ENCODE data around the gene SRPK3.
"Not testable (repeated sequence)": the region's sequence is repeated elsewhere in the genome, so short reads cannot be mapped to it uniquely, and the experiment has no call there.

SRPK3 gene

DNA sequence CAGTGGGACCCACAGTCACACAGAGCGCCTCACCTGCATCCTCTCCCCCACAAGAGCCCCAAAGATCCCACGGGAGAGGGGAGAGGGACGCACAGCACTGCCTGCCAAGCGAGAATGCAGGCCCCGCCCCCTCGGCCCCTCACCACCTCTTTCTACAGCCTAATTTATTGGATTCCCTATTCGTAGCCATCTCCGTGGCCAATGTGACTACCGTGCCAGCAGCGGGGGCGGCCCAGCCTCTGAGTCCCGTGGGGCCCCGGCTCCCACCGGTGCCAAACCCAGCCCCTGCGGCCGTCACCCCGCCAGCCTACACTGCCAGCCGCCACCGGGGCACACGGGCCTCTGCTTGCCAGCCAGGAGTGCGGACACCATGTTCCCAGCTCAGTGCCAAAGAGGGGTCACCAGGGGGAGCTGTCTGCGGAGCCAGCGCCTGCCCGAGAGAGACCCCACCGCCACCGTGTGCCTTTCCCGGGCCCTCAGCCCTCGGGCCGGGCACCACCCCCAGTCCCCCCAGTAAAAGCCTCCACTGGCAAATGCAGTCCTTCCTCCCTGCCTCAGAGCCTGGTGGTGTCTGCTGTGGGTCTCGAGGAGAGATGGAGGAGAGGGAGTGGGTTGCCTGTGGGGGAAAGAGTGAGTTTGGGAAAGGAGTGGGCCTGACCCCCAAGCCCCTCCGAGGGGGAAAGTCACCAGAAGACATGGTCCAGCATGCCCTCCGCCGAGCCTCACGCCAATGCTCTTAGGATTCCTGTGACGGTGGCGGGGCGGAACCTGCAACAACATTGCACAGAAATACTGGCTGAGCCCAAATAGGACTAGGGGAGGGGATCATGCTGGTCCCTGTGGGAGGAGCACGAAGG is 36.4 kb upstream of the SRPK3 start:
- no peak overlapping the region for H3K27ac ChIP-seq (replicated peaks; ENCODE audit: low read length)
- peak overlapping the region; percentile 30 for H3K9ac ChIP-seq (ENCODE audit: low read depth, low read length, poor library complexity)
- H2BK12ac ChIP-seq (ENCODE audit: low read length) = no peak overlapping the region
- peak overlapping the region; percentile 57 for H3K18ac ChIP-seq (ENCODE audit: low read length)
- no peak overlapping the region for H2BK120ac ChIP-seq (ENCODE audit: low read depth, low read length)
- H4K8ac ChIP-seq (ENCODE audit: low read depth, low read length) = no peak overlapping the region
- H4K91ac ChIP-seq (ENCODE audit: low read depth, low read length, poor library complexity) = no peak overlapping the region
- WGBS, 2 donors (ENCODE audit: extremely low coverage in 2 of 2, insufficient read length in 2 of 2, insufficient replicate concordance in 1 of 2) = no CpG with 5 or more reads among the region's 38 CpGs
- H3K9me3 ChIP-seq (replicated peaks in 1 of 2; ENCODE audit: control insufficient read depth in 2 of 2, insufficient read depth in 1 of 2, low read depth in 1 of 2, low read length in 2 of 2) = no peaks in the 10 kb centered on the region
- H2AK5ac ChIP-seq (ENCODE audit: low read depth, low read length) = no peak overlapping the region
- H3K4me1 ChIP-seq (ENCODE audit: control insufficient read depth in 2 of 2, insufficient read depth in 1 of 2, low read depth in 1 of 2, low read length in 2 of 2) = no peaks in the 10 kb centered on the region
- H3K4me2 ChIP-seq (ENCODE audit: insufficient read depth, low read length, poor library complexity, severe bottlenecking) = peak overlapping the region; percentile 45
- no peak overlapping the region for H3K23ac ChIP-seq (ENCODE audit: low read depth, low read length, poor library complexity)
- H3K14ac ChIP-seq (ENCODE audit: low read length) = no peak overlapping the region
- no peaks in the 10 kb centered on the region for H3K36me3 ChIP-seq (replicated peaks in 1 of 2; ENCODE audit: control insufficient read depth in 2 of 2, insufficient read depth in 2 of 2, low read length in 2 of 2)
- DNase-seq (ENCODE audit: low spot score) = no peak
- H3K4me3 ChIP-seq (ENCODE audit: low read length in 2 of 2) = no peak overlapping the region
- H3K27me3 ChIP-seq (ENCODE audit: control insufficient read depth in 3 of 3, insufficient read depth in 3 of 3, low read depth in 1 of 3, low read length in 3 of 3) = no peaks in the 10 kb centered on the region
- H2BK15ac ChIP-seq (ENCODE audit: low read length) = no peak overlapping the region
- H2BK5ac ChIP-seq (ENCODE audit: low read length) = no peak overlapping the region
- no peak overlapping the region for H2AFZ ChIP-seq (ENCODE audit: low read length)
- no peak overlapping the region for H3K4ac ChIP-seq (ENCODE audit: low read length)
- no peaks in the 10 kb centered on the region for H3K79me1 ChIP-seq (ENCODE audit: low read depth, low read length)

DNA sequence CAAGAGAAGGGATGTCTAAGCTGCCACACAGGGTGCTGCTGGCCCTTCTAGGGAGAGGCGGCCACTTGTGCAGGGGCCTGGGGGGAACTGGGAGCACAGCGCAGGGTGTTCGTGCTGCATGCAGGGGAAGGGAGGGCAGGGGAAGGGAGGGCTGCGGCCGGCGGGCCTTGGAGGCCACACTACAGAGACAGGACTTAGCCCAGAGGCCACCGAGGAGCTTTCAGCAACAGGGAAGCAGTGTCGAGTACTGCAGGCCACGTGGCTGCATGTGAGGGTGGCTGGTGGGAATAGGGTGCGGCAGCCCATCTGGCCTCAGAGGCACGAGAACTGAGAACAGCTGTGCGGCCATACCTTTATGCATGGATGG is 35.8 kb upstream of the SRPK3 start:
- H2BK120ac ChIP-seq (ENCODE audit: low read depth, low read length); H3K9ac ChIP-seq (ENCODE audit: low read depth, low read length, poor library complexity); H3K23ac ChIP-seq (ENCODE audit: low read depth, low read length, poor library complexity); H2BK15ac ChIP-seq (ENCODE audit: low read length); H2AFZ ChIP-seq (ENCODE audit: low read length); H3K27ac ChIP-seq (replicated peaks; ENCODE audit: low read length); H2BK12ac ChIP-seq (ENCODE audit: low read length); H3K79me1 ChIP-seq (ENCODE audit: low read depth, low read length); H3K4ac ChIP-seq (ENCODE audit: low read length); H3K4me2 ChIP-seq (ENCODE audit: insufficient read depth, low read length, poor library complexity, severe bottlenecking); H3K18ac ChIP-seq (ENCODE audit: low read length); H3K27me3 ChIP-seq (ENCODE audit: control insufficient read depth in 3 of 3, insufficient read depth in 3 of 3, low read depth in 1 of 3, low read length in 3 of 3); H2AK5ac ChIP-seq (ENCODE audit: low read depth, low read length); H3K9me3 ChIP-seq (replicated peaks in 1 of 2; ENCODE audit: control insufficient read depth in 2 of 2, insufficient read depth in 1 of 2, low read depth in 1 of 2, low read length in 2 of 2); H3K4me1 ChIP-seq (ENCODE audit: control insufficient read depth in 2 of 2, insufficient read depth in 1 of 2, low read depth in 1 of 2, low read length in 2 of 2); DNase-seq (ENCODE audit: low spot score); H3K14ac ChIP-seq (ENCODE audit: low read length); H2BK5ac ChIP-seq (ENCODE audit: low read length); H4K91ac ChIP-seq (ENCODE audit: low read depth, low read length, poor library complexity); H4K8ac ChIP-seq (ENCODE audit: low read depth, low read length); H3K4me3 ChIP-seq (ENCODE audit: low read length in 2 of 2); H3K36me3 ChIP-seq (replicated peaks in 1 of 2; ENCODE audit: control insufficient read depth in 2 of 2, insufficient read depth in 2 of 2, low read length in 2 of 2): not testable (repeated sequence)
- no CpG with 5 or more reads among the region's 12 CpGs for WGBS, 2 donors (ENCODE audit: extremely low coverage in 2 of 2, insufficient read length in 2 of 2, insufficient replicate concordance in 1 of 2)

GRCh38 chrX:153746359-153746758 is 34.5 kb upstream of the SRPK3 start:
- Histone ChIP-seq H3K79me1 (ENCODE audit: low read depth, low read length) (no peaks in the 10 kb centered on the region), H4K91ac (ENCODE audit: low read depth, low read length, poor library complexity) (no peak overlapping the region), H2BK12ac (ENCODE audit: low read length) (no peak overlapping the region), H2BK5ac (ENCODE audit: low read length) (no peak overlapping the region), H3K4me1 (ENCODE audit: control insufficient read depth in 2 of 2, insufficient read depth in 1 of 2, low read depth in 1 of 2, low read length in 2 of 2) (no peaks in the 10 kb centered on the region), H3K9me3 (replicated peaks in 1 of 2; ENCODE audit: control insufficient read depth in 2 of 2, insufficient read depth in 1 of 2, low read depth in 1 of 2, low read length in 2 of 2) (no peaks in the 10 kb centered on the region), H2AK5ac (ENCODE audit: low read depth, low read length) (no peak overlapping the region), H3K4me3 (ENCODE audit: low read length in 2 of 2) (no peak overlapping the region), H3K18ac (ENCODE audit: low read length) (no peak overlapping the region), H3K23ac (ENCODE audit: low read depth, low read length, poor library complexity) (no peak overlapping the region), H3K14ac (ENCODE audit: low read length) (no peak overlapping the region), H3K4ac (ENCODE audit: low read length) (no peak overlapping the region), H3K9ac (ENCODE audit: low read depth, low read length, poor library complexity) (no peak overlapping the region), H2BK15ac (ENCODE audit: low read length) (no peak overlapping the region), H2AFZ (ENCODE audit: low read length) (no peak overlapping the region), H4K8ac (ENCODE audit: low read depth, low read length) (no peak overlapping the region), H3K27ac (replicated peaks; ENCODE audit: low read length) (no peak overlapping the region), H3K4me2 (ENCODE audit: insufficient read depth, low read length, poor library complexity, severe bottlenecking) (no peak overlapping the region), H2BK120ac (ENCODE audit: low read depth, low read length) (no peak overlapping the region), H3K27me3 (ENCODE audit: control insufficient read depth in 3 of 3, insufficient read depth in 3 of 3, low read depth in 1 of 3, low read length in 3 of 3) (no peaks in the 10 kb centered on the region), H3K36me3 (replicated peaks in 1 of 2; ENCODE audit: control insufficient read depth in 2 of 2, insufficient read depth in 2 of 2, low read length in 2 of 2) (no peaks in the 10 kb centered on the region)
- 95 to 100% methylated on average over 2 of the region's 3 CpGs for WGBS, 2 donors (ENCODE audit: extremely low coverage in 2 of 2, insufficient read length in 2 of 2, insufficient replicate concordance in 1 of 2)
- no peak for DNase-seq (ENCODE audit: low spot score)

- H4K91ac ChIP-seq (ENCODE audit: low read depth, low read length, poor library complexity) = not testable (repeated sequence)
These were observed 33.9 kb upstream of the SRPK3 start for GRCh38 chrX:153746991-153747390.

More at GRCh38 chrX:153746991-153747390, 33.9 kb upstream of the SRPK3 start:
- H3K27me3 ChIP-seq (ENCODE audit: control insufficient read depth in 3 of 3, insufficient read depth in 3 of 3, low read depth in 1 of 3, low read length in 3 of 3); H4K8ac ChIP-seq (ENCODE audit: low read depth, low read length); H2BK15ac ChIP-seq (ENCODE audit: low read length); DNase-seq (ENCODE audit: low spot score); H2AK5ac ChIP-seq (ENCODE audit: low read depth, low read length); H3K36me3 ChIP-seq (replicated peaks in 1 of 2; ENCODE audit: control insufficient read depth in 2 of 2, insufficient read depth in 2 of 2, low read length in 2 of 2); H3K18ac ChIP-seq (ENCODE audit: low read length); H3K9me3 ChIP-seq (replicated peaks in 1 of 2; ENCODE audit: control insufficient read depth in 2 of 2, insufficient read depth in 1 of 2, low read depth in 1 of 2, low read length in 2 of 2); H3K4me2 ChIP-seq (ENCODE audit: insufficient read depth, low read length, poor library complexity, severe bottlenecking); H3K4me3 ChIP-seq (ENCODE audit: low read length in 2 of 2); H3K14ac ChIP-seq (ENCODE audit: low read length); H2BK5ac ChIP-seq (ENCODE audit: low read length); H3K4ac ChIP-seq (ENCODE audit: low read length); H3K23ac ChIP-seq (ENCODE audit: low read depth, low read length, poor library complexity); H3K9ac ChIP-seq (ENCODE audit: low read depth, low read length, poor library complexity); H3K79me1 ChIP-seq (ENCODE audit: low read depth, low read length); H3K27ac ChIP-seq (replicated peaks; ENCODE audit: low read length); H2BK12ac ChIP-seq (ENCODE audit: low read length); H2AFZ ChIP-seq (ENCODE audit: low read length); H3K4me1 ChIP-seq (ENCODE audit: control insufficient read depth in 2 of 2, insufficient read depth in 1 of 2, low read depth in 1 of 2, low read length in 2 of 2); H2BK120ac ChIP-seq (ENCODE audit: low read depth, low read length): not testable (repeated sequence)
- no CpG with 5 or more reads among the region's 6 CpGs for WGBS, 2 donors (ENCODE audit: extremely low coverage in 2 of 2, insufficient read length in 2 of 2, insufficient replicate concordance in 1 of 2)

Data from neuronal stem cell (in vitro differentiated cells).